GM18951 (cell line): ENCODE data around the gene DZIP3.

Experiments used
- POLR2A ChIP-seq: IDR thresholded peaks from 4 replicates; pipeline ENCODE4 v1.6.1; 2011; ENCODE audit warnings: mild to moderate bottlenecking; ENCODE audit not compliant: insufficient read length, insufficient read depth; ENCODE audit errors: extremely low read depth
- in situ Hi-C: fragments of 300-500 bp; cut with MboI; formaldehyde crosslinking; loops from one replicate; pipeline ENCODE4 v1.12.0; 2022; ENCODE audit warnings: low sequenced_read_pairs, mixed read lengths, inconsistent platforms; ENCODE audit not compliant: unreplicated experiment

DZIP3 gene

DNA sequence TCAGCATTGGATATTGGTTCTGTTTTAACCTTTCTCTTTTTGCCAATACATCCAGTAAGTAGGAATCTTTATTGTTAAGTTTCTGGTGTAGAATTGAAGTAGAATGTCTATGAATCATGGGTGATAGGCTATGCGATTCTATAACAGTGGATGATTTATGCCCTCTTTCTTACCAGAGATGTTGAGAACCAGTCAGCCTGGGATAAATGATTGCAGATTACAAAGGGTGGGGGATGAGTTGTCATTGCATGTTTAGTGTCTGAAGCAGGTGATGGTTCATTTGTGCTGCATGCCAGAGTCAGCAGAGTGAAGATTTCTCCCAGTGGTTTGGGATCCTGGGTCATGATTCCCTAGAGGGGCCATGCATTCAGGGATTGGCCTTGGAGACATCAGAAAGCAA is 153.4 kb downstream of the DZIP3 start:
- in situ Hi-C loops: no loop called here
- TF ChIP-seq POLR2A: no peak
